NCI-H748 treated with DMSO at 0.1 percent for 48 hours (cell line): Measurements from ENCODE around the gene PLEKHA8.

Source experiments
- DNase-seq: peaks from one replicate; lab custom pipeline; 2025; lab: John Stamatoyannopoulos, UW

The PLEKHA8 gene, protein sequence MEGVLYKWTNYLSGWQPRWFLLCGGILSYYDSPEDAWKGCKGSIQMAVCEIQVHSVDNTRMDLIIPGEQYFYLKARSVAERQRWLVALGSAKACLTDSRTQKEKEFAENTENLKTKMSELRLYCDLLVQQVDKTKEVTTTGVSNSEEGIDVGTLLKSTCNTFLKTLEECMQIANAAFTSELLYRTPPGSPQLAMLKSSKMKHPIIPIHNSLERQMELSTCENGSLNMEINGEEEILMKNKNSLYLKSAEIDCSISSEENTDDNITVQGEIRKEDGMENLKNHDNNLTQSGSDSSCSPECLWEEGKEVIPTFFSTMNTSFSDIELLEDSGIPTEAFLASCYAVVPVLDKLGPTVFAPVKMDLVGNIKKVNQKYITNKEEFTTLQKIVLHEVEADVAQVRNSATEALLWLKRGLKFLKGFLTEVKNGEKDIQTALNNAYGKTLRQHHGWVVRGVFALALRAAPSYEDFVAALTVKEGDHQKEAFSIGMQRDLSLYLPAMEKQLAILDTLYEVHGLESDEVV

DNA sequence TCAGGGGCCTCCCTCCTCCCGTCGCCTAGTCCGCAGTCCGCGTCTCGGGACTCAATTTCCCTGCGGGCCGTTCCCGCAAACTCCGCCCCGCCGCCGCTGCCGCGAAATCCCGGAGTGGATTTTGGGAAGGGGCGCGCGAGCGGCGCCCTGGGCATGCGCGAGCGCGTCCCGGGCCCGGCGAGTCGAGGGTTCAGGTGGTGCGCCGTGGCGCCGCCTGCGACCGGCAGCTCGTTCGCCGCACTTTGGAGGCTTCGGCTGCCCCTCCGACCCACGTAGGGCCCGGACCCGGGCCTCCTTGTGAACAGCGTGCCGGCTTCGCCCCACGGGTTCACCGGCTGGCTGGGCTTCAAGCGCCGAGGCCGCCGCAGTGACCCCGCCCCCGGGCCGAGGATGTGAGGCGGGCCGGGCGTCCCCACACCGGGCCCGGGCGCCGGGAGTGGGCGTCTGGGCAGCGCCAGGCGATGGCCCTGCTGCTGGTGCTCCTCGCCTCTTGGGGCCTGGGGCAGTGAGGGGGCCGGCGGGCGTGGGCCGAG, at the start of gene PLEKHA8:
PLEKHA8 (plus strand) TSS at position 197 of the 533 bp plus-strand sequence. CDS start 351 bp downstream, outside the sequence.
- no peak for DNase-seq

DNA sequence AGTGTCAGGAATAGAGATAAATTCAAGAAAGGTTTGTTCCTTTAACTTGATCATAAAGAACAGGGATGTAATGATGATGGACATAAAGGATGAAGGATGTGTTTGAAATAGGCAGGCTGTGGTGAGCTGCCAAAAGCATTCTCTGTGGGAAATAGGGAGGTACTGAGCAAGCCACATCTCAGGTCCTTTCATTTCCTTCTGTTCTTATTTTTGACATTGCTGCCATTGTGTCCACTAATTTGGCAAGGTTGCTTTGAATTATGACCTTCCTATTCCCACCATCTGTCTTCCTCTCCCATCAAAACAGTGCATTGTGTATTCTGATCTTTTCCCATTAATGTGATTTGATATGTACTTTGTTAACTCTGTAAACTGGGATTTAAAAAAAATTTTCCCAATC, 48.1 kb upstream of the PLEKHA8 start:
- no peak for DNase-seq

DNA sequence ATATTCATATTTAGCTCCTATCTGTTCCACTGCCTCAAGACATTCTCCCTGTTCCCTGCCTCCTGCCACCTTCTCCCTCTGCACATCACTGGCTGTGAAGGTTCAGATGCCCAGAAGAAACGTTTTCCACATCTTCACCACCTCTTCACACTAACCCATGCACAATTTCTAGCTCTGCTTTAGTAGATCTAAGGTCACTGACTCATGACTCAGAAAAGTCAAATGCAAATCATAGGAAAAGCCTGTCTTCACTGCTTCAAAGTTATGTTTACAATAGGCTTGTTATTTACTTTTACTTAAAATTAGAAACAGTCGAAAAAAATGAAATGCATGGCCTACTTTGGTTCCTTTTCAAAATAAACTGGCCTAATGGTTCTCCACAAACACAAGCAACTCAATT, 41.1 kb upstream of the PLEKHA8 start:
- DNase-seq: no peak

DNA sequence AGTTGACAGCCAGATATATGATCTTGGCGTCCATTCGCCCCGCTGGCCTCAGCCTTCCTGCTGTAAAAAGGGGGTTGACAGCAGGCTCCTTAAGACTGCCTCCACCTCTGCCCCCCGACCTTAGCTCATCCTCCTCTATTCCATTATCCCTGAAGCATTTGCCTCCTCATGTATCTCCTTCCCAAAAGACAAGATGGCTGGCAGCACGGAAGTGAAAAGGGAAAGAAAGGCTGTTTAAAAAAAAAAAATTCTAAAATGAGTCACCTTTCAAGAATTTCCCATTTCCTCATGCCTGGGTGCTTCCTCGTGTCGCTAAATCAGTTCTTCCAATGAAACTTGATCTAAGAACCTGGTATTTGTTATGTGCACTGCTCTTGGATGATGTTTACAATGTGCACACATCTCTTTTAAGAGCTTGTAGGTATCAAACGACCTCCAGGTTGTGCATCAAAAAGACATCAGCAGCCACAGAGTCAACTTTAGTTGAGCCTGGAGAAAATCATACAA, 40.3 kb upstream of the PLEKHA8 start:
- DNase-seq: no peak

DNA sequence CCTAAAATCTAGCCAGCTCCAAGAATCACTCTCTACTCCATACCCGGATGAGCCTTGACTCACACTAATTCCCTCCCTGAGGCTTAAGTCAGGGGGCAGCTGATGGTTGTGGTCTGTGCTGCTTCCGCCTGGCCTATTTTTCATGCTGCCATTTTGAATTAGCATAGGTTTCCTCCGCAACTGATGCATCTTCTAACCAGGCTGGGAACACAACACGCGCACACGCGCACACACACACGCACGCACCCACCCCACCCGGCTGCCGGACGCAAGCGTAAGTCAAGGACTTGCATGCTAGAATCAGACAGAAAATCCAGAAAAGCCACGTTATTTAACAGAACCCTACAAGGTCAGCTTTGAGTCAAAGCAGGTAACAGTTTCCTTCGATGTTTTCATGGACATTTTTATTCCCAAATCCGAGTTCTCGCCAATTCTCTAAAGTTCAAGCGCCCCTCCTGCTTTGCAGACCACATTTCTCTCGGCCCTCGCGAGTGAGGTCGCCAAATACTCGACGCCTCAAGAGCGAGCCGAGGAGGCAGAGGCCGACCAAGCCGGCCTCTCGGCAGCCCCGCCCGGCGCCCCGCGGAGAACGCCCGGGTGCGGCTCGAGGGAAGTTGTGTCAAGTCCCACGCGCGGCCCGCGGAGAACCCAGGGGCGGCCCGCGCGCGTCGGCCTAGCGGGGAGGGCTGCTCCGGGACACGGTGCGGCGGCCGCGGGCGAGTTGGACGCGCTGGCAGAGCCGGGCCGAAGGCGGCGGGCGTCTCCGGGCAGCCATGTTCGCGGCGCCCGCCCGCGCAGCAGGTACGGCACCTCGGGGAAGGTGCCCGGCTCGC, 39.6 kb upstream of the PLEKHA8 start:
- DNase-seq: peak; percentile 43

DNA sequence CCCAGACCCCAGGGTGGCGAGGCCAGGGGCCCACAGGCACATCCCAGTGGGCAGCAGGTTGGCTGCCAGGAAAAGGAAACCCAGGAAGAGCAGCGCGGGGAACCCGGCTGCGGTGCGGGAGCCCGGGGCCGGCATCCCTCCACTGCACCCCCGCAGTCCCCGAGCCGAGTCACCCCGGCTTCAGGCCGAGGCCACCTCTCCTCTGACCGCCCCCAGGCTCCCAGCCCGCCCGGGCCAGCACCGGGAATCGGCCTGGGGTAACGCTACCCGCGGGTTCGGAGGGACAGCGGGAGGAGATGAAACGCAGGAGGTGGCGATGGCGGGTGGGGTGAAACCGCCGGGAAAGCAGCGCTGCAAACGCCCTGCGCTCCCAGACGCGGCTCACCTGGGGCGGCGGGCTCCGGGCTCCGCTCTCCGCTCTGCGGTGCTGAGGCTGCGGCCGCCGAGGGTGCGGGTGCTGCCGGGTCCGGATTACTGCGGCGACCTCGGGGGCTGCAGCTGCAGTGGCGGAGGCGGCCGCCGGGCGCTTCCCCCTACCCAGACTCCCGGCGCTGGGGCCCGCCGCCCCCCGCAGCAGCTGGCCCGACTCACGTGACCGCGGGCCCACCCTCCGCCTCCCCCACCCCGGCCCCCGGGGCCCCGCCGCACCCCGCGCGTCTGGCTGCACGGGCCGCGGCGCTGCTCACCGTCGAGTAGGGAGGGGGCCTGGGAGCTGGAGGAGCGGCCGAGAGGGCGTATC, 38.8 kb upstream of the PLEKHA8 start, which contains the start of gene SCRN1:
SCRN1 (minus strand) TSS at position 545 of the 739 bp plus-strand sequence. CDS start 20,734 bp downstream, outside the sequence.
- no peak for DNase-seq

DNA sequence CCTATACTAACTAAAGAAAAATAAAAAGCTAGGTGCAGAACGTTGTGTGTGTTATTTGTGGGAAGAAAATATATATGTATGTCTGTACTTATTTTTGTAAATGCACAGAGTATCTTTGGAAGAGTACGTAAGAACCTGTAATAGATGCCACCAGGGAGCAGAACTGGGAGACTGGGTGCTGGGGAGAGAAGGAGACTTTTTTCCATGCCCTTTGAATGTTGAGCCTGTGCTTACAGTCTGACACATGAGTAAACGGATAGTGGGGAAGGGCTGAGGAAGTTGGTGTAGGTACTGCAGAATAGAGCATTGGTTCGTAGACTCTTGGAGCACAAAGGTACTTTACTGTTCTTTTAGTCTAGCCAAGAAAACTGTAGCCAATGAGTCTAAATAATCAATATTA, 37.3 kb upstream of the PLEKHA8 start:
- DNase-seq: no peak

DNA sequence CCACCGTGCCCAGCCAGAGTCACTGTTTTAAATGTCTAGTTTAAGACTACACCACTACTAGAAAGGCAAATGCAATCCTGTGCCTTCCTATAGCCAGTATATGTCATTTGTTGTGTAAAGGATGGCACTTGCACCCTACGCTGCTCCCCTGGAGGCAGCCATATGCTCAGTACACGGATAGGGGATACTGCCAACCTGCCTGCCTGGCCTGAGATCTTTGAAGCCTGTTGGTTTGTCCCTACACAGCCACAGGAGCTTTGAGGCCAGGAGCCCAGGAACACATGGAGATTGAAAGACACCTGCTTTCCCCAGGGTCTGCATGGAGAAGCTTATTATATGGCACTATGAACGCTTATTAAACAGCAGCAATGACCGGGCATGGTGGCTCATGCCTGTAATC, 36.3 kb upstream of the PLEKHA8 start:
- no peak for DNase-seq

DNA sequence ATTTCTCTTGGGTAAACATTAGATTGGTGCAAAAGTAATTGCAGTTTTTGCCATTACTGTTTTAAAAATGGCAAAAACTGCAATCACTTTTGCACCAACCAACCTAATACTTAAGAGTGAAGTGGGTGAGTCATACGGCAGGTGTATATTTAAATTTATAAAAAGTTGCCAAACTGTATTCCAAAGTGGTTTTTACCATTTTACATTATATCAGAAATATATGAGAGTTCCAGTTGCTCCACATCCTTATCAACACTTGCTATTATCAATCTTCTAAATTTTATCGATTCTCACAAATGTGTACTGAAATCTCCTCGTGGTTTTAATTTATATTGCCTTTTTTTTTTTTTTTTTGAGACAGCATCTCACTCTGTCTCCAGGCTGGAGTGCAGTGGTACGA, 35.1 kb upstream of the PLEKHA8 start:
- DNase-seq: no peak

DNA sequence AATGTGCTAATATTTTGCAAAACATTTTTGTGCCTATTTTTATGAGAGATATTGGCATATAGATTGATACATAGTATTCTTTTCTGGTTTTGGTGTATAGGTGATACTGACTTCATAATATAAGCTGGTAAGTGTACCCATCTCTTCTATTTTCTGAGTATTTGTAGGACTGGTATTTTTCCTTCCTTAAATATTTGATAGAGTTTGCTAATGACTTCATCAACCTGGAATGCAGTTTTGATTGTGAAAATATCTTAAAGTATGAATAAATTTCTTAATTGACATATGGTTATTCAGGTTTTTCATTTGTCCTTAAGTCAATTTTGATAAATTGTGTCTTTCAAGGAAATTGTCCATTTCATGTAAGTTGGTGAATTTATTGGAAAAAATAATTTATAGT, 32.6 kb upstream of the PLEKHA8 start:
- DNase-seq: no peak

DNA sequence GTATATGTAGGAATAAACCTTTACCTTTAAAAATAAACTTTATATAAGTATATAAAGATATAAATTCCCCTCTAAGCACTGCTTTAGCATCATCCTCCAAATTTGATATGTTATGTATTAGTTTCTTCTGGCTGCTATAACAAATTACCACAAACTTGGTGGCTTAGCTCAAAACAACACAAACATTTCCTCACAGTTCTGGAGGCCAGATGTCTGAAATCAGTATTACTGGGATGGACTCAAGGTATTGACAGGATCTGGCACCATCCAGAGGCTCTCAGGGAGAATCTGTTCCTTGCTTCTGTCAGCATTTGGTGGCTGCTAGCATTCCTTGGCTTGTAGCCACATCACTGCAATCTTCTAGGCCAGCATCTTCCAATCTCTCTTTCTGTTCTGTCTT, 31.9 kb upstream of the PLEKHA8 start:
- no peak for DNase-seq

DNA sequence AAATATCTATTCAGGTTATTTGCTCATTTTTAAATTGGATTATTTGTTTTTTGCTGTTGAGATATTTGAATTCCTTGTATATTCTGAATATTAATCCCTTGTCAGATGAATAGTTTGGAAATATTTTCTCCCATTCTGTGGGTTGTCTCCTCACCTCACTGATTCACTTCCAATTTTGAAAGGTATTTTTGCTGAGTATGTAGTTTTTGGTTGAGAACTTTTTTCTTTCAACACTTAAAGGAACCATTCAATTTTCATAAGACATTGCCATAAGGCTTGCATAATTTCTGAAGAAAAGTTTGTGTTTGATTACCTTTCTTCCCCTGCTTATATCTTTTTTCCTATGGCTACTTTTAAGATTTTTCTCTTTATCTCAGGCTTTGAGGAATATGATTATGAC, 29.7 kb upstream of the PLEKHA8 start:
- no peak for DNase-seq

DNA sequence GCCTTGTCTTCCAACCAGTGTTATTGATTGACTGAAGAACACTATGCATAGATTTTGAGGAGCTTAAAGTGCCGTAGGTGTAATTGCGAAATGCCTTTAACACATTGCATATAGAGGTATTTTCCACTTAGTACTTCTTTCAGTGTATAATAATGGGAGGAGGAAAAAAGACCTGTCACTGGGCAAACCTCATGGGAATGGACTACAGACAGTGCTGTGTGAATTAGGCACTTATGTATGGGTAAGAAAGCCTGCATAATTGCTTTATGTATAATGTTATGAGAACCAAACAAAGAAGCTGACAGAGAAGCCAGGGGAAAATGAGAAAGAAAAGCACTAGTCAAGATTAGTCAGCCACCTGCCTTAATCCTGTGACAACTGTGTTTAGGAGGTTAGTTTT, 26.2 kb upstream of the PLEKHA8 start:
- no peak for DNase-seq

DNA sequence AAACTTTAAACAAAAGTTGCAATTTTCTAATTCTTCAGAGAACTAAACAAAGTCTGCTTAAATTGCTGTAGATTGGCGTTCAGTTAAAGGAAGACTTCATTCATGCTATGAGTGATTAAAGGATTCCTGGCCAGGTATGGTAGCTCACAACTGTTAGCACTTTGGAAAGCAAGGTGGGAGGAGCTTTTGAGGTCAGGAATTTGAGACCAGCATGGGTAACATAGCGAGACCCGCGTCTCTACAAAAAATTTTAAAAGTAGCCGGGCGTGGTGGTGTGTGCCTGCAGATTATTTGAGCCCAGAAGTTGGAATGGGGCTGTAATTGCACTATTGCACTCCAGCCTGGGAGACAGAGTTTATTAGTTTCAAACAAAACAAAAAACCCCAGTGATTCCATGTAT, 25.1 kb upstream of the PLEKHA8 start:
- no peak for DNase-seq

DNA sequence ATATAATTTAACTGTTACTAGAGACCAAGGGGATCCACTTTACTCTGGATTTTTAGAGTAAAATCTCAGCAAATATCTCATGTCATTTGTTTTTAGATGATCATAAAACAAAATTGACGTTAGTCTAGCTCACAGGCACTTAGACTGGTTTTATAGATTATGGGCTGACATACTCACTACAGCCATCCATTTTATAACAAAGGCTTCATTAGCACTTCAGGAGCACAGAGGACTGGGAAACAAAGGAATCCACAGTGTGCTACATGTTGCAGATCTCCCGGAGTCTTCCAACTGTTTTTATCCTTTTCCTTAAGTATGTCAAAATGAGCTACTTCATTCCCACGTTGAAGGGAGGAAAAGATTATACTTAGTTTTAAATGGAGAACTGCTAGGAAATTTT, 22.7 kb upstream of the PLEKHA8 start:
- DNase-seq: no peak

DNA sequence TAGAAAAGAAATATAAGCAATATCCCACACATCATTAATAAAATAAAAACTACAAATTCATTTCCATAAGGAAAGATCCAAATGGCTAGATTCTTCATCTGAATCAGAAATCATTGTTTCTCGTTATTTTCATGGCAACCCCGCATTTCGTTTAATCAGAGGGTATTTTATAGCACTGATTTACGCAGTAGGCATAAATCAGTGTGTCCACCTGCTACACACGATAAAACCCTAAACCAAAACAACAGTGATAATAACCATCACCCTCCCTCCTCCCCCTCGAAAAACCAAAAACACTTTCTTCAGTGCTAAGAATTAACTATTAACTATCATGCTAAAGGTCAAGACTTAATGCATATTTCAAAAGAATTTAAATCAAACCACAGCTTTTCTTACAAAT, 18.2 kb upstream of the PLEKHA8 start:
- DNase-seq: no peak

DNA sequence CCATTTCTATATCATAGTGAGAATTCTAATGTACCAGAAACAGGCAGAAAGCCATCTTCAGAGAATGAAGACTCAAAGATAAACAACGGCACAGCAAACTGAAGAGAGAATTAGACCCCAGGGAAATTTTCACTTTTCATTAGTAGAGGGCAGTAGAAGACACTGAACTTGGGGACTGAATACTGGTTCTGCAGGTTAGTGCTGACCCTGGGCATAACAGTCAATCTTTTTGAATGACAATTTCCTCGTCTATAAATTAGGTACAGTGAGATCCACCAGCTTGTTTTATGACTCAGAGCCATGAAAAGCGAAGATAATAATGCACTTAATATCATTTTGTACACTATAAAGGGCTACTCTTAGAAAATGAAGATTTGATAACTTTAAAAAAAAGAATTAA, 15.5 kb upstream of the PLEKHA8 start:
- DNase-seq: no peak

DNA sequence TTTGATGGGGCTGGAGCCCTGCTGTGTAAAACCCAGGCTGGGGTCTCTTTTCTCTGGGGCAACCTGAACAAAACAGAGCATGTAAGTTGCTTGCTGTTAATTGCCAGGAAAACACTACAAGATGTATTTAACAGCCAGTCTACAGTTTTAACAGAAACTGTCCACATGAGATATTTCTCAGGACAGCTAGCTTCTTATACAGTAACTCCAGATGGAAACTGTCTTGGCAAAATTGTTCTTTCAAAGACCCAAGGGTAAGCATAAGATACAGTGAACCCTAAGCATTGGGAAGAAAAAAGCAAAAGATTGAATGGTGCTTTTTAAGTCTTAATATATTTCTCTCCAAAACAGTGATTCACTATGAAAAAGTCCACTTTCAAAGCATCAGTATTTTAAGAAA, 9.8 kb upstream of the PLEKHA8 start:
- no peak for DNase-seq

DNA sequence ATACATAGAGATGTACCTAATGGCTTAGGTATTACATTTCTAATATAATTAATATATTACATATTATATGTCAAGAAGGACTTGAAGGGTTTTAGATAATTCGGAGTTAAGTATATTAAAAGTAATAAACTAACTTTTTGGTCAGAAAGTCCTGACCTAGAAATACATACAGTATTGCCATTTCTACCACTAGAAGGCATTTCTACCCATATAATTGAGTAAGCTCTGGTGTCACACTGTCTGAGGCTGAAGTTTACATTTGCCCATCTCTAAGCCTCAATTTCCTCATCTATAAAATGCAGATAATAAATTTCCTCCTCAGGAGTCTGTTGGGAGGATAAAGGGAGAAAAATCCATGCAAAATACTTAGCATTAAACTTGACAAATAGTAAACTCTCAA, 8.8 kb upstream of the PLEKHA8 start:
- no peak for DNase-seq

DNA sequence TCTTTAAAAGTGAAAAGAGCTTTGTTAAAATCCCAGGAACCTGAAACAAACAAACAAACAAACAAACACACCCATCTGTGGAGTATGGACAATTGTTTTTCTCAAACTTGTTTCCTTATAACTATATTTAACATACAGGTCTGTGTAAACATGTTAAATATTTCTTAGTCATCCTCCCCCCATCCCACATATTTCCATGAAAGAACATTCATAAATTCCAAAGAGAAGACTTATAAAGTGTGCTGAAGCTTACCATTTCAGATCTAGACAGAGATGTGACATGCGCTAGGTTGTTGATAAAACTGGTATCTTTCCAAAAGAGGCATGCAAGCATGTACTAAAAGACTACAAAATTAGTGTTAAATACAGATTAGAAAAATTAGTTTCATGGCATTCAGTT, 8.3 kb upstream of the PLEKHA8 start:
- DNase-seq: no peak

DNA sequence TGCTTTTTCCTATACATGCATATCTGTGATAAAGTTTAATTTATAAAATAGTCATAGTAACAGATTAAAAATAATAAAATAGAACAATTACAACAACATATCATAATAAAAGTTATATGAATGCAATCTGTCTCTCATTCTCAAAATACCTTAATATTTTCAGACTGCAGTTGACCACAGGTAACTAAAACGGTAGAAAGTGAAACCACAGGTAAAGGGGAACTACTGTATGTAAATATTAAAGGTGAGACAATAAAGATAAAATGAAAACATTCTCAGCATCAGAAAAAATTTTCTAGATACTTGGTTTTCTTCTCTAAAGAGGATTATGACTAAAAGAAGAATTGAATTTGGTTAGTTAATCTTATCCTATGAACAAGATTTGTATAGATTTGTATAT, 7.7 kb upstream of the PLEKHA8 start:
- no peak for DNase-seq

DNA sequence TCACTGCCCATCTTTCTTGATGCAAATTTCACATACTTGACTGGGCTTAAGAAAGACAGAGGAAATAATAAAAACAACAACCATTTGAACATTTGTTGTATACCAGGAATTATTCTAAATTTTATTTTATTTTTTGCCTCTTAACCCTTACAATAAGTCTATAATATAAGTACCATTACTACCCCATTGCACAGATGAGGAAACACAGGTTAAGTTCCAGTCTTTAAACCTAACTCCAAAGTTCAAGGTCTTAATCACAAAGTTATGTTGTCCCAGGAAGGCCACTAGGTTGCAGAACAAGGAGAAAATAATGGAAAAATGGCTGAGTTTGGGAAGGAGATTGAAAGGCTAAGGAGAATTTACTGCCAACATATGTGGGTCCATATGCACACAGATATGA, 5.2 kb upstream of the PLEKHA8 start:
- no peak for DNase-seq
